ENCODE measurements around the gene PLAA. TPM values are rescaled to one million over a fixed set of nuclear protein-coding genes. Genes with fewer than 3 reads are reported as not detected.
A peak's percentile ranks its signal among the peaks of the same experiment; 100 is the strongest.

The PLAA gene
- total and polyA plus RNA-seq, 7 donors, result 13.9 to 32.1 (median 20.8) TPM

GRCh38 chr9:26939955-26940711 lies 6.9 kb downstream of the PLAA start:
- H3K9me3 ChIP-seq, result peaks cover 0 to 7% (median 0%) of the 10 kb centered on the region in 4 donors
- no peak overlapping the region for H3K4me3 ChIP-seq
- WGBS, 2 donors, result 72 to 86% methylated on average over 3 of the region's 3 CpGs
- TF ChIP-seq POLR2A (IDR thresholded peaks at IDR 0.05) (no peak), EP300 (IDR thresholded peaks at IDR 0.05) (no peak), POLR2AphosphoS5 (IDR thresholded peaks at IDR 0.05) (no peak)
- TF ChIP-seq, protein P1, sequence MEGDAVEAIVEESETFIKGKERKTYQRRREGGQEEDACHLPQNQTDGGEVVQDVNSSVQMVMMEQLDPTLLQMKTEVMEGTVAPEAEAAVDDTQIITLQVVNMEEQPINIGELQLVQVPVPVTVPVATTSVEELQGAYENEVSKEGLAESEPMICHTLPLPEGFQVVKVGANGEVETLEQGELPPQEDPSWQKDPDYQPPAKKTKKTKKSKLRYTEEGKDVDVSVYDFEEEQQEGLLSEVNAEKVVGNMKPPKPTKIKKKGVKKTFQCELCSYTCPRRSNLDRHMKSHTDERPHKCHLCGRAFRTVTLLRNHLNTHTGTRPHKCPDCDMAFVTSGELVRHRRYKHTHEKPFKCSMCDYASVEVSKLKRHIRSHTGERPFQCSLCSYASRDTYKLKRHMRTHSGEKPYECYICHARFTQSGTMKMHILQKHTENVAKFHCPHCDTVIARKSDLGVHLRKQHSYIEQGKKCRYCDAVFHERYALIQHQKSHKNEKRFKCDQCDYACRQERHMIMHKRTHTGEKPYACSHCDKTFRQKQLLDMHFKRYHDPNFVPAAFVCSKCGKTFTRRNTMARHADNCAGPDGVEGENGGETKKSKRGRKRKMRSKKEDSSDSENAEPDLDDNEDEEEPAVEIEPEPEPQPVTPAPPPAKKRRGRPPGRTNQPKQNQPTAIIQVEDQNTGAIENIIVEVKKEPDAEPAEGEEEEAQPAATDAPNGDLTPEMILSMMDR (IDR thresholded peaks at IDR 0.05), result no peak
- peaks cover 0 to 4% (median 0%) of the 10 kb centered on the region in 4 donors for H3K36me3 ChIP-seq
- intact Hi-C loops (cut with DNase I), result no loop called here
- H3K27ac ChIP-seq, result no peak overlapping the region
- peaks cover 0 to 16% (median 5%) of the 10 kb centered on the region in 4 donors for H3K4me1 ChIP-seq
- no peak for DNase-seq
- no peaks in the 10 kb centered on the region for H3K27me3 ChIP-seq

DNA sequence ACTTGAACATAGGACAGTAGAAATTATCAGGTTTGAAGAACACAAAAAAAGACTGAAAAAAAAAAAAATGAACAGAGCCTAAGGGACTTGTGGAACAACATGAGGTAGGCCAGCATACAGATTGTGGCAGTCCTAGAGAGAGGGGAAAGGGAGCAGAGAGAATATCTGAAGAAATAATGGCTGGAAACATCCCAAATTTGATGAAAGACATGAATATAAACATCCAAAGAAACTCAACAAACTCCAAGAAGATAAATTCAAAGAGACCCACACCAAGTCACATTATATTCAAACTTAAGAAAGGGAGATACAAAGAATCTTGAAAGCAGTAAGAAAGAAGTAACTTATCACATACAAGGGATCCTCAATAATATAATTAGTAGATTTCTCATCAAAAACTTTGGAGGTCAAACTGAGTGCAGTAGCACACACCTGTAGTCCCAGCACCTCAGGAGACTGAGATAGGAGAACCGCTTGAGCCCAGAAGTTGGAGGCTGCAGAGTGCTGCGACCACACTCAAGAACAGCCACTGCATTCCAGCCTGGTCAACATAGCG lies 9.1 kb downstream of the PLAA start:
- H3K36me3 ChIP-seq, result peaks cover 0 to 3% (median 0%) of the 10 kb centered on the region in 4 donors
- H3K4me3 ChIP-seq, result no peak overlapping the region
- peaks cover 0 to 7% (median 0%) of the 10 kb centered on the region in 4 donors for H3K9me3 ChIP-seq
- no peak overlapping the region for H3K27ac ChIP-seq
- DNase-seq, result no peak
- intact Hi-C loops (cut with DNase I), result no loop called here
- 98 to 99% methylated on average over 3 of the region's 3 CpGs for WGBS, 2 donors
- H3K27me3 ChIP-seq, result no peaks in the 10 kb centered on the region
- TF ChIP-seq EP300 (IDR thresholded peaks at IDR 0.05) (no peak), POLR2AphosphoS5 (IDR thresholded peaks at IDR 0.05) (no peak), POLR2A (IDR thresholded peaks at IDR 0.05) (no peak)
- TF ChIP-seq, protein P1 (IDR thresholded peaks at IDR 0.05), result no peak
- H3K4me1 ChIP-seq, result no peaks in the 10 kb centered on the region

- no peak overlapping the region for H3K27ac ChIP-seq
- no peak overlapping the region for H3K4me3 ChIP-seq
- H3K36me3 ChIP-seq, result peaks cover 0 to 12% (median 0%) of the 10 kb centered on the region in 4 donors
- no peaks in the 10 kb centered on the region for H3K27me3 ChIP-seq
- no peaks in the 10 kb centered on the region for H3K4me1 ChIP-seq
- no peak for DNase-seq
- peaks cover 0 to 7% (median 0%) of the 10 kb centered on the region in 4 donors for H3K9me3 ChIP-seq
- intact Hi-C loops (cut with DNase I), result no loop called here
- TF ChIP-seq, protein P1 (IDR thresholded peaks at IDR 0.05), result no peak
- no peak for TF ChIP-seq POLR2A (IDR thresholded peaks at IDR 0.05)
- no peak for TF ChIP-seq POLR2AphosphoS5 (IDR thresholded peaks at IDR 0.05)
- no peak for TF ChIP-seq EP300 (IDR thresholded peaks at IDR 0.05)
Observed at GRCh38 chr9:26935847-26936246, 11.2 kb downstream of the PLAA start.

GRCh38 chr9:26928902-26929495 lies 18.0 kb downstream of the PLAA start:
- intact Hi-C loops (cut with DNase I), result no loop called here
- Histone ChIP-seq H3K9me3 (no peaks in the 10 kb centered on the region), H3K4me1 (peaks cover 0 to 12% (median 8%) of the 10 kb centered on the region in 4 donors), H3K27me3 (no peaks in the 10 kb centered on the region), H3K27ac (peak overlapping the region in 1 of 4 donors; percentile 26), H3K4me3 (no peak overlapping the region), H3K36me3 (peaks cover 3 to 64% (median 16%) of the 10 kb centered on the region in 4 donors)
- no peak for TF ChIP-seq POLR2AphosphoS5 (IDR thresholded peaks at IDR 0.05)
- no peak for TF ChIP-seq POLR2A (IDR thresholded peaks at IDR 0.05)
- TF ChIP-seq, protein P1 (IDR thresholded peaks at IDR 0.05), result no peak
- no peak for TF ChIP-seq EP300 (IDR thresholded peaks at IDR 0.05)
- no peak for DNase-seq
- WGBS, 2 donors, result 97% methylated on average over 8 of the region's 8 CpGs

Data from sigmoid colon (tissue), 7 donors.